ENCODE measurements around the gene SNRPB2. TPM values are rescaled to one million over a fixed set of nuclear protein-coding genes. Genes with fewer than 3 reads are reported as not detected.

The SNRPB2 gene
- total RNA-seq, 1 donor from 2014 or later = 96.5 TPM

DNA sequence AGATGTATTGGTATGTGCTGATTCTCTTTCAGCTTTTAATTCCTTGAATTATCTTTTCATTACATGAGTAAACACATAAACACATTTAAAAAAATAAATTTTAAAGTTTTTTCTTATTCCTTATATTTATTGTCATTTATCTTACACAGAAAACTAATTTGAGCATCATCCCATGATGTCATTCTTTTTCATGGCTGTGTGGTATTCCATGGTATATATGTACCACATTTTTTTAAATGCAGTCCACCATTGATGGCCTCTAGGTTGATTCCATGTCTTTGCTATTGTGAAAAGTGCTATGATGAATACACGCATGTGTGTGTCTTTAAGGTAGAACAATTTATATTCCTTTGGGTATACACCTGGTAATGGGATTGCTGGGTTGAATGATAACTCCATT lies 51.7 kb downstream of the SNRPB2 start:
- intact Hi-C loops (cut with micrococcal nuclease) = no loop called here

DNA sequence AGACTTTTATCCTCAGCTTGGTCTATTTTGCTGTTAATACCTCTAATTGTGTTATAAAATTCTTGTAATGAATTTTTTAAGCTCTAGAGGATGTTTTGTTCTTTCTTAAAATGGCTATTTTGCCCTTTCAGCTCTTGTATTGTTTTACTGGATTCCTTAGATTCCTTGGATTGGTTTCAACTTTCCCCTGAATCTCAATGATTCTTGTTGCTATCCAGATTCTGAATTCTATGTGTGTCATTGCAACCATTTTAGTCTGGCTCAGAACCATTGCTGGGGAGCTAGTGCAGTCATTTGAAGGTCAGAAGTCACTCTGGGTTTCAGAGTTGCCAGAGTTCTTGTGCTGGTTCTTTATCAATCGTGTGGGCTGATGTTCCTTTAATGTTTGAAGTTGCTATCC lies 55.4 kb downstream of the SNRPB2 start:
- intact Hi-C loops (cut with micrococcal nuclease) = no loop called here

Other genes with a start within 250 kb of the SNRPB2 start
- 8.3 and 9.6 TPM in 2 replicates for gene KIF16B, start 156.6 kb upstream of the SNRPB2 start, total RNA-seq
- not detected in 2 replicates for gene OTOR, start 18.3 kb downstream of the SNRPB2 start, total RNA-seq